RWPE2 (cell line): Measurements from ENCODE around the gene WNT3A.

Experiments
- ATAC-seq: fragments of 200-7000 bp; cut with Tn5 transposase; 3 replicates; pipeline ENCODE4 v1.9.1; 2021; ENCODE audit warnings: low read depth
- DNase-seq: peaks from one replicate; pipeline ENCODE4 v3.0.0-alpha.2; 2020; ENCODE audit warnings: low spot score
- H3K27ac ChIP-seq: fragments of 450-650 bp; 2 replicates; pipeline ENCODE4 v1.5.1; 2017; ENCODE audit warnings: mild to moderate bottlenecking; ENCODE audit not compliant: poor library complexity, severe bottlenecking
- H3K27me3 ChIP-seq: fragments of 250-450 bp; sonication (Bioruptor Pico); 2 replicates; pipeline ENCODE4 v1.5.1; 2021; ENCODE audit warnings: mild to moderate bottlenecking, moderate library complexity; ENCODE audit not compliant: insufficient read depth, poor library complexity, severe bottlenecking
- H3K36me3 ChIP-seq: fragments of 250-450 bp; sonication (Bioruptor Pico); 2 replicates; pipeline ENCODE4 v1.5.1; 2020; ENCODE audit warnings: low read depth, mild to moderate bottlenecking, moderate library complexity
- H3K4me1 ChIP-seq: fragments of 250-450 bp; sonication (Bioruptor Pico); 2 replicates; pipeline ENCODE4 v1.5.1; 2021; ENCODE audit warnings: mild to moderate bottlenecking, moderate library complexity; ENCODE audit not compliant: insufficient read depth, poor library complexity, severe bottlenecking
- H3K4me3 ChIP-seq: fragments of 250-450 bp; sonication (Bioruptor Pico); 2 replicates; pipeline ENCODE4 v1.5.1; 2021; ENCODE audit warnings: mild to moderate bottlenecking, moderate library complexity; ENCODE audit not compliant: severe bottlenecking
- H3K9me3 ChIP-seq: fragments of 250-450 bp; sonication (Bioruptor Pico); 2 replicates; pipeline ENCODE4 v1.5.1; 2021; ENCODE audit warnings: mild to moderate bottlenecking, moderate library complexity; ENCODE audit not compliant: severe bottlenecking
- TF ChIP-seq, protein P1 (sequence below): fragments of 450-650 bp; IDR thresholded peaks from one replicate; pipeline ENCODE4 v1.5.1; 2017; ENCODE audit warnings: mild to moderate bottlenecking, moderate library complexity; ENCODE audit not compliant: poor library complexity, severe bottlenecking

Gene WNT3A

GRCh38 chr1:228029281-228029680, 22.5 kb downstream of the WNT3A start:
- H3K27me3 ChIP-seq = no peaks in the 10 kb centered on the region
- H3K36me3 ChIP-seq = no peaks in the 10 kb centered on the region
- no peaks in the 10 kb centered on the region for H3K4me1 ChIP-seq
- H3K9me3 ChIP-seq = no peaks in the 10 kb centered on the region
- no peak overlapping the region for H3K4me3 ChIP-seq
- TF ChIP-seq, protein P1, sequence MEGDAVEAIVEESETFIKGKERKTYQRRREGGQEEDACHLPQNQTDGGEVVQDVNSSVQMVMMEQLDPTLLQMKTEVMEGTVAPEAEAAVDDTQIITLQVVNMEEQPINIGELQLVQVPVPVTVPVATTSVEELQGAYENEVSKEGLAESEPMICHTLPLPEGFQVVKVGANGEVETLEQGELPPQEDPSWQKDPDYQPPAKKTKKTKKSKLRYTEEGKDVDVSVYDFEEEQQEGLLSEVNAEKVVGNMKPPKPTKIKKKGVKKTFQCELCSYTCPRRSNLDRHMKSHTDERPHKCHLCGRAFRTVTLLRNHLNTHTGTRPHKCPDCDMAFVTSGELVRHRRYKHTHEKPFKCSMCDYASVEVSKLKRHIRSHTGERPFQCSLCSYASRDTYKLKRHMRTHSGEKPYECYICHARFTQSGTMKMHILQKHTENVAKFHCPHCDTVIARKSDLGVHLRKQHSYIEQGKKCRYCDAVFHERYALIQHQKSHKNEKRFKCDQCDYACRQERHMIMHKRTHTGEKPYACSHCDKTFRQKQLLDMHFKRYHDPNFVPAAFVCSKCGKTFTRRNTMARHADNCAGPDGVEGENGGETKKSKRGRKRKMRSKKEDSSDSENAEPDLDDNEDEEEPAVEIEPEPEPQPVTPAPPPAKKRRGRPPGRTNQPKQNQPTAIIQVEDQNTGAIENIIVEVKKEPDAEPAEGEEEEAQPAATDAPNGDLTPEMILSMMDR = no peak
- no peak for ATAC-seq
- DNase-seq = peak; percentile 14
- H3K27ac ChIP-seq = no peak overlapping the region

DNA sequence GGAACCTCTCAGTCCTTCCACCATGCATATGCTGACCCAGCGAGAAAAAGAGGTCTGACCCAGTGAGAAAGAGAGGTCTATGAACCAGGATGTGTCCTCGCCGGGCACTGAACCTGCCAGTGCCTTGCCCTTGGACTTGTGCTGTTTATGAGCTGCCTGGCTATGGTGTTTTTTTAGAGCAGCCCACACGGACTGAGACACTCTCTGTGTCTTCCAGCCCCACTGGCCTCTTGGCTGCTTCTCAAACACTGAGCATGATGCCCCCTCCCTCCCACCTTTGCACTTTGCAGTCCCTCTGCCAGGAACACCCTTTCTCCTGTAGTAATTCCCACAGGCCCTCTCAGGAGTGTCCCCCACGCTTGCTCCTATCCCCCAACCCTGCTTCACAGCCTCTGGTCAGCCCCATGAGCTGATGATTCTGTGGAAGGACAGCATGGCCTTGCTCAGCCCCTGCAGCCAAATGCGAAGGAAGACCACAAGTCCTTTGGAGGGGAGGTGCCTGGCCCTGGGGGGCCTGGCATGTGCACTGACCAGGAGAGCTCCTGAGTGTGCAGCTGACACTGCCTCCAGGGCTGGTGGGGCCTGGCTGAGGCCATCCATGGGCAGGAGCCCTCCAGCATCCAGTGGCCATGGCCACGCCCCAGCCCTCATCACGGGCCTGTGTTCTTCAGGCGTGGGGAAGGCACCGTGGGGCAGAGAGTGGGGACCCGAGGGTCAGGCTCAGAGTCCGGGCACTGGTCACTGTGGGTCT, 23.8 kb downstream of the WNT3A start:
- Histone ChIP-seq H3K4me1 (no peaks in the 10 kb centered on the region), H3K9me3 (no peaks in the 10 kb centered on the region), H3K36me3 (no peaks in the 10 kb centered on the region), H3K27me3 (no peaks in the 10 kb centered on the region), H3K27ac (no peak overlapping the region), H3K4me3 (no peak overlapping the region)
- ATAC-seq = no peak
- DNase-seq = no peak
- TF ChIP-seq, protein P1 = no peak

- Histone ChIP-seq H3K27me3 (no peaks in the 10 kb centered on the region), H3K36me3 (no peaks in the 10 kb centered on the region), H3K27ac (no peak overlapping the region), H3K9me3 (no peaks in the 10 kb centered on the region), H3K4me1 (no peaks in the 10 kb centered on the region), H3K4me3 (no peak overlapping the region)
- no peak for ATAC-seq
- DNase-seq = no peak
- TF ChIP-seq, protein P1 = no peak
Measured at GRCh38 chr1:228031276-228031995, 24.6 kb downstream of the WNT3A start.

- Histone ChIP-seq H3K27me3 (no peaks in the 10 kb centered on the region), H3K27ac (no peak overlapping the region), H3K36me3 (no peaks in the 10 kb centered on the region), H3K4me3 (no peak overlapping the region), H3K4me1 (no peaks in the 10 kb centered on the region), H3K9me3 (no peaks in the 10 kb centered on the region)
- TF ChIP-seq, protein P1 = no peak
- no peak for DNase-seq
- no peak for ATAC-seq
Measured at GRCh38 chr1:228032041-228032440, 25.2 kb downstream of the WNT3A start.

DNA sequence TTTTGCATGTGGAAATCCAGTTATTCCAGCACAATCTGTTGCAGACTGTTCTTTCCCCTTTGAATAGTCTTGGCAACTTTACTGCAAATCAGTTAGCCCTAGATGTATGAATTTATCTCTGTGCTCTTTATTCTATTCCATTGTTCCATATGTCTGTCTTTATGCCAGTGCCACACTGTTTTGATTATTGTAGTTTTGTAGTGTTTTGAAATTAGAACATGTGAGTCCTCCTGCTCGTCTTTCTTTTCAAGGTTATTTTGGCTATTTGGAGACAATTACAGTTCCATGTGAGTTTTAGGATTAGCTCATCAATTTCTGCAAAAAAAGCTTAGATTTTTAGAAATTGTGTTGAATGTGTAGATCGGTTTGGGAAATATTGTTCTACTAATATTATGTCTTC, 26.6 kb downstream of the WNT3A start:
- no peak overlapping the region for H3K4me3 ChIP-seq
- no peak overlapping the region for H3K27ac ChIP-seq
- TF ChIP-seq, protein P1 = no peak
- DNase-seq = no peak
- H3K27me3 ChIP-seq = no peaks in the 10 kb centered on the region
- H3K4me1 ChIP-seq = no peaks in the 10 kb centered on the region
- H3K36me3 ChIP-seq = no peaks in the 10 kb centered on the region
- ATAC-seq = no peak
- H3K9me3 ChIP-seq = no peaks in the 10 kb centered on the region
